ENCODE results near the gene FAM193B.

Gene FAM193B

GRCh38 chr5:177519463-177520235 is 34.7 kb downstream of the FAM193B start:
- TF ChIP-seq FOXP2 (optimal IDR thresholded peaks at IDR 0.05; ENCODE audit: borderline replicate concordance, extremely low read depth, extremely low read length, insufficient read depth) (no peak), TAF1 (IDR thresholded peaks at IDR 0.05; ENCODE audit: borderline replicate concordance, insufficient read depth, low read length) (no peak), POLR2AphosphoS5 (IDR thresholded peaks at IDR 0.05; ENCODE audit: low read depth, low read length) (no peak), SIN3A (IDR thresholded peaks at IDR 0.05; ENCODE audit: borderline replicate concordance, insufficient read depth, low read length) (no peak), REST (IDR thresholded peaks at IDR 0.05; ENCODE audit: insufficient read depth in 1 of 2, low read depth in 2 of 2, low read length in 2 of 2) (no peak)

- TF ChIP-seq FOXP2 (optimal IDR thresholded peaks at IDR 0.05; ENCODE audit: borderline replicate concordance, extremely low read depth, extremely low read length, insufficient read depth) (no peak), REST (IDR thresholded peaks at IDR 0.05; ENCODE audit: insufficient read depth in 1 of 2, low read depth in 2 of 2, low read length in 2 of 2) (peak; percentile 30 to 40; a peak in 1 of 4 replicates), POLR2AphosphoS5 (IDR thresholded peaks at IDR 0.05; ENCODE audit: low read depth, low read length) (peak; percentile 68; the same call in 1 of the 2 replicates), SIN3A (IDR thresholded peaks at IDR 0.05; ENCODE audit: borderline replicate concordance, insufficient read depth, low read length) (peak; percentile 94), TAF1 (IDR thresholded peaks at IDR 0.05; ENCODE audit: borderline replicate concordance, insufficient read depth, low read length) (peak; percentile 82; the same call in 1 of the 2 replicates)
Measured at GRCh38 chr5:177516601-177517568, 37.5 kb downstream of the FAM193B start, which contains the start of gene DDX41. Gene DDX41 (minus strand): TSS chr5:177516961. CDS start chr5:177516945, 16 bp downstream.

- TF ChIP-seq SIN3A (IDR thresholded peaks at IDR 0.05; ENCODE audit: borderline replicate concordance, insufficient read depth, low read length) = no peak
- no peak for TF ChIP-seq TAF1 (IDR thresholded peaks at IDR 0.05; ENCODE audit: borderline replicate concordance, insufficient read depth, low read length)
- TF ChIP-seq FOXP2 (optimal IDR thresholded peaks at IDR 0.05; ENCODE audit: borderline replicate concordance, extremely low read depth, extremely low read length, insufficient read depth) = no peak
- TF ChIP-seq POLR2AphosphoS5 (IDR thresholded peaks at IDR 0.05; ENCODE audit: low read depth, low read length) = no peak
- no peak for TF ChIP-seq REST (IDR thresholded peaks at IDR 0.05; ENCODE audit: insufficient read depth in 1 of 2, low read depth in 2 of 2, low read length in 2 of 2)
Measured at GRCh38 chr5:177515580-177515979, 38.8 kb downstream of the FAM193B start.

GRCh38 chr5:177514541-177514940 is 39.8 kb downstream of the FAM193B start:
- TF ChIP-seq REST (IDR thresholded peaks at IDR 0.05; ENCODE audit: insufficient read depth in 1 of 2, low read depth in 2 of 2, low read length in 2 of 2) = no peak
- no peak for TF ChIP-seq POLR2AphosphoS5 (IDR thresholded peaks at IDR 0.05; ENCODE audit: low read depth, low read length)
- no peak for TF ChIP-seq TAF1 (IDR thresholded peaks at IDR 0.05; ENCODE audit: borderline replicate concordance, insufficient read depth, low read length)
- no peak for TF ChIP-seq SIN3A (IDR thresholded peaks at IDR 0.05; ENCODE audit: borderline replicate concordance, insufficient read depth, low read length)
